GM21423 (cell line): ENCODE measurements around the gene HSPB1.
"Not testable (repeated sequence)": the region's sequence is repeated elsewhere in the genome, so short reads cannot be mapped to it uniquely, and the experiment has no call there.

Experiments
- ATAC-seq: cut with Tn5 transposase; IDR thresholded peaks from one replicate; pipeline ENCODE4 v1.9.1; 2021; ENCODE audit warnings: mild to moderate bottlenecking, moderate library complexity; ENCODE audit not compliant: unreplicated experiment

The HSPB1 gene

GRCh38 chr7:76329479-76329878 is 27.0 kb downstream of the HSPB1 start:
- ATAC-seq = no peak

- ATAC-seq = no peak
Observed at GRCh38 chr7:76330261-76330660, 27.8 kb downstream of the HSPB1 start.

- ATAC-seq = no peak
Observed at GRCh38 chr7:76330673-76331072, 28.2 kb downstream of the HSPB1 start.

GRCh38 chr7:76332078-76332477 is 29.6 kb downstream of the HSPB1 start:
- ATAC-seq = no peak

- ATAC-seq = no peak
Observed at GRCh38 chr7:76333511-76334101, 31.1 kb downstream of the HSPB1 start.

GRCh38 chr7:76334320-76334967 is 32.0 kb downstream of the HSPB1 start:
- no peak for ATAC-seq

- not testable (repeated sequence) for ATAC-seq
Observed at GRCh38 chr7:76335417-76335816, 32.9 kb downstream of the HSPB1 start.

- no peak for ATAC-seq
Observed at GRCh38 chr7:76336094-76336493, 33.6 kb downstream of the HSPB1 start.

GRCh38 chr7:76337147-76337546 is 34.7 kb downstream of the HSPB1 start:
- no peak for ATAC-seq

GRCh38 chr7:76338298-76339084 is 36.0 kb downstream of the HSPB1 start:
- no peak for ATAC-seq

GRCh38 chr7:76340617-76341131 is 38.2 kb downstream of the HSPB1 start:
- ATAC-seq = no peak

GRCh38 chr7:76342222-76342621 is 39.7 kb downstream of the HSPB1 start:
- ATAC-seq = no peak

GRCh38 chr7:76343294-76343930 is 40.9 kb downstream of the HSPB1 start:
- ATAC-seq = no peak

- ATAC-seq = no peak
Observed at GRCh38 chr7:76343931-76344321, 41.5 kb downstream of the HSPB1 start.

- no peak for ATAC-seq
Observed at GRCh38 chr7:76346097-76346496, 43.6 kb downstream of the HSPB1 start.

GRCh38 chr7:76346778-76347177 is 44.3 kb downstream of the HSPB1 start:
- ATAC-seq = no peak

- no peak for ATAC-seq
Observed at GRCh38 chr7:76347710-76348109, 45.2 kb downstream of the HSPB1 start.

- no peak for ATAC-seq
Observed at GRCh38 chr7:76349313-76349885, 46.9 kb downstream of the HSPB1 start.

GRCh38 chr7:76351372-76351771 is 48.9 kb downstream of the HSPB1 start:
- ATAC-seq = no peak

GRCh38 chr7:76352193-76352592 is 49.7 kb downstream of the HSPB1 start:
- ATAC-seq = no peak

GRCh38 chr7:76353744-76354143 is 51.3 kb downstream of the HSPB1 start:
- no peak for ATAC-seq
